ENCODE measurements around the gene RAD1. TPM values are rescaled to one million over a fixed set of nuclear protein-coding genes. Genes with fewer than 3 reads are reported as not detected.
"Not testable (repeated sequence)": the region's sequence is repeated elsewhere in the genome, so short reads cannot be mapped to it uniquely, and the experiment has no call there.

RAD1 gene, protein sequence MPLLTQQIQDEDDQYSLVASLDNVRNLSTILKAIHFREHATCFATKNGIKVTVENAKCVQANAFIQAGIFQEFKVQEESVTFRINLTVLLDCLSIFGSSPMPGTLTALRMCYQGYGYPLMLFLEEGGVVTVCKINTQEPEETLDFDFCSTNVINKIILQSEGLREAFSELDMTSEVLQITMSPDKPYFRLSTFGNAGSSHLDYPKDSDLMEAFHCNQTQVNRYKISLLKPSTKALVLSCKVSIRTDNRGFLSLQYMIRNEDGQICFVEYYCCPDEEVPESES
- 38.0 and 38.1 TPM in 2 replicates for total RNA-seq (2014; rRNA removed; shearing (Covaris generic))
- 17.4 and 23.1 TPM in 2 replicates for polyA plus RNA-seq (2014; cell fraction: nucleus; rRNA removed)

DNA sequence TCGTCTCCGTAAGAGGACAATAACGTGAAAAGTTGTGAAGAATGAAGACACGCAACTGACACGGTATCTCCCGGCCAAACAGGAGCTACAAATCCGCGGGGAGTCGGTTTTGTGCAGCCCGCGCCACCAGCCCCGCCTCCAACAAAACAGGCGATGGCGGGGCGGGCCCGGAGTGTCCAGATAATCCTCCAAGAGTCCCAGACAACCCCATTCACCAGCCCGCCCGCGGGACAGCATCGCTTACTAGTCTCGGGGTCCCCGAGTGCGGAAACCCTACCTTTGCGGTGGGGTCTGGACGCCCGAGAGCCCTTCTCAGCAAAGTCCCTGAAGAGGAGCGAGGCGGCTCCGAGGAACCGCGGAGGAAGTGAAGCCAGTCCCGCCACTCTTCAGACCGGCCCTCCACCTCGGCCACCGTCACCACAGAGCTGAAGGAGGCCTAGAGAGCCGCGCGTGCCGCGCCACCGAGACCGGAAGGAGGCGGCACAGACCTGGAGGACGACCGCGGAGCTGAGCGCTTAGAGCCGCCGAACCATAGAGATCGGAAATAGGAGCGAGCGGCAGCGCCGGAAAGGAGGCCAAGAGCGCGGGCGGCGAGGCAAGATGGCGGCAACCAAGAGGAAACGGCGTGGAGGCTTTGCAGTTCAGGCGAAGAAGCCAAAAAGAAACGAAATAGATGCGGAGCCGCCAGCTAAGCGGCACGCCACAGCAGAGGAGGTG lies at the start of gene RAD1, which contains the start of gene BRIX1:
Gene RAD1, minus strand, starts transcription at position 366 of the 717 bp plus-strand sequence. CDS start 612 bp downstream, outside the sequence.
Gene BRIX1, plus strand, starts transcription at position 573 of the 717 bp plus-strand sequence. Its CDS starts 28 bp downstream, at position 601.
- peak; percentile 95 for DNase-seq (ENCODE audit: extremely low read depth, low read depth)

DNA sequence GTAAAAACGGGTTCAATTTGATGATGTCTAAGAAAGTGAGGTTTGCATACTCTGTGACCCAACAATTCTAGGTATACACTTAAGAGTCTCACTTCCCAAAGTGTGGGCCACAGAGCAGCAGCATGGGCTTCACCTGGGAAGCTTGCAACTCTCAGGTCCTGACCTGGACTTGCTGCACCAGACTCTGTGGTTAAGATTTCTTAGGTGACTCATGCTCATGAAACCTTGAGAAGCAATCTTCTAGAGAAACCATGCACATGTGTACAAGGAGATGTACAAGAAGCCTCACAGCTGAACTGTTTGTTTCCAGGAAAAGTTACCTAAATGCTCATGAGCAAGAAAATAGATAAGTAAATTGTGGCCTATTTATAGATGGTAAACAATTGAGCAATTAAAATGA lies 44.0 kb upstream of the RAD1 start:
- DNase-seq (ENCODE audit: extremely low read depth, low read depth): no peak

- peak; percentile 24 for DNase-seq (ENCODE audit: extremely low read depth, low read depth)
Observed at GRCh38 chr5:34957857-34958690, 42.8 kb upstream of the RAD1 start.

GRCh38 chr5:34957321-34957720 lies 42.0 kb upstream of the RAD1 start:
- no peak for DNase-seq (ENCODE audit: extremely low read depth, low read depth)

GRCh38 chr5:34944460-34945047 lies 29.2 kb upstream of the RAD1 start:
- no peak for DNase-seq (ENCODE audit: extremely low read depth, low read depth)

DNA sequence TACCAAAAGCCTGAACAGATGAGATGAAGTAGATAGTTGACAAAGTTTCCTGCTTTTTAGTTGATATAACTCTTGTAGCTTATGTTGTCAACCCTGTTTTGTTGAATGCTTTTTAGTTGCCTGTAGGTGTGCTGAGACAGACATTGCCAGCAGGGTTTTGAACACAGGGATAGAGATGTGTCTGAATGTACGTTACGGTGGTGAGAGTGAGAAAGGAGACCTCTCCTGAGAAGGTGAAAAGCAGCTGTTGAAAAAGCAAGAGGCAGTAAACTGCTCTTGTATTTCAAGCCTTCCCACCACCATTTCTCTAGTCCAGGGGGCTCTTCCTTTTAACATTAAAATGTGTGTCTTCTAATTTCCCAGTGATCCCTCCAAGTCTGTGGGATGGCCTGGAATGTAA lies 28.7 kb upstream of the RAD1 start:
- DNase-seq (ENCODE audit: extremely low read depth, low read depth): no peak

GRCh38 chr5:34941936-34942335 lies 26.6 kb upstream of the RAD1 start:
- no peak for DNase-seq (ENCODE audit: extremely low read depth, low read depth)

DNA sequence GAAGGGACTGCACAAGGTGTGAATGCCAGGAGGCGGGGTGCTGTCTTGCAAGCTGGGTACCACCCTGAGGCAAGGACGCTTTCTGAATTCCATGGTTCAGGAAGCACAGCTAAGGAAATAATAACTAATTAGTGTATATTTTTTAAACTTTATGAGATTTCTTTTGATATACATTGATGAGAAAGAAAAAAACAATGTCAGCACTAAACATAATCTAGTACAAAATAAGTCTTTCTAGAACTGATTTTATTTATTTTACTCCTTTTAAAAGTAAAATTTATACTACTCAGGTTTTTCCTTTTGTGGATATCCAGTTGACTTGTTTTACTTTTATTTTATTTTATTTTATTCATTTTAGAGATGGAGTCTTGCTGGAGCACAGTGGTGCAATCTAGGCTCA lies 17.6 kb upstream of the RAD1 start:
- no peak for DNase-seq (ENCODE audit: extremely low read depth, low read depth)

DNA sequence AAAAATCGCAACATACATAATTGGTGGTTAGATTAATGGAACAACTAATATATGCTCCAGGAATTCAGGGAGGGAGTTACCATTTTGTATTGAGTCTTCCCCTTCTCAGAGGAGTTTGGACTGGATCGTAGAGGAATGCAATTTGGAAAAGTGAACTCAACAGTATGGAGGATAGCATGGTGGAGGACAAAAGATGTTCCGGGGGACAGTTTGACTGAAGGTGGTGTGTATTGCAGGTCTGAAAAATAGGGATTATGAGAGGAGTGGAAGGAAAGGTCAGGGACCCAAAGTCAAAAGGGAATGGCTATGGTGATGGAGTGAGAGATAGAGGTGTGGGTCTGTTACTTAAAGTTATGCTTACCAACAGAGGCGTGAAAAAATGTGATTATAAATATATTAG lies 15.6 kb upstream of the RAD1 start:
- no peak for DNase-seq (ENCODE audit: extremely low read depth, low read depth)

DNA sequence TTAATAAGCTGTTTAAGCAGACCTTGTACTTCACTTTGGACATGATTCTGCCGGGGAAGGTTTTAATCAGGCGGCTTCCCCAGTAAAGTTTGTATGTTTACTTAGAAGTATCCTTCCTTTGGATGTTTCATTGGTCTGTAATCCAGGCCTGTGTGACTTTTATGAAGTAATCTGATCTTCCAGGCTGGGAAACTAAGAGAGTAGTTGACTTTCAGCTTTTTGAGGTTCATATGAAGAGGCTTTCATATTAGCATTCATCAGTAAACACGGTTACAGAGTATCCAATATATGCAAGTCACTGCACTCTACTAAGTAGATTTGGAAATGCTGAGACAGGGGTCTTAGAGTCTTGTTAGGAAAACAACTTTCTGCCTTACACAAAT lies 15.1 kb upstream of the RAD1 start:
- no peak for DNase-seq (ENCODE audit: extremely low read depth, low read depth)

DNA sequence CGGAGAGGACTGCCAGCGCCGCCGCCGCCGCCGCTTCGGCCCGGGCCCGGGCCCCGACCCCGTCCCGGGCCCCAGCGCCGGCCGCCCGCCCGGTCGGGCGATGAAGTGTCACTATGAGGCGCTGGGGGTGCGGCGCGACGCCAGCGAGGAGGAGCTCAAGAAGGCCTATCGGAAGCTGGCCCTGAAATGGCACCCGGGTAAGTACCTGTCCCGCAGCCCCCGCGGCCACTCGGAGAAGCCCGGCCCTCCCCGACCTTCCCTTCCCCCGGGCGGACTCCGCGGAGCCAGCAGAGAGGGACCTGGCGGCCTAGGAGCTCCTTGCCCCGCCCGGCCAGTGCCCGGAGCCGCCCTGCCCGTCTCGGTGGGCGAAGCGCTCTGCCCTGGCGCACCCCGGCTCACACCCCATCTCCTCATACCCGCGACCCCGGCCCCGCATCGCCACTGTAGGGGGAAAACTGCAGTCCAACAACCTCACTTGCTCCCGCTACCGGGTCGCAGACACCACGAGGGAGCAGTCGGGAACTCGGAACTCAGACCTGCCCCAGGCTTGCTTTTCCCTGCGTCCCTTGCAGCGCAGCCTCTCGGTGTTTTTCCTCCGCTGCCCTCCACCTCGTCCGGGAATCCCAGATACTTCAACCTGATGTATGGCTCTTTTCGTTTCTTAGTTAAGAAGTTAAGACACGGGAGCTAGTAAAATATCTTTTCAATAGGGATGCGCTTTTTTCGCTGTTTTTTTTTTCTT lies 14.6 kb upstream of the RAD1 start:
- peak; percentile 69 for DNase-seq (ENCODE audit: extremely low read depth, low read depth)

DNA sequence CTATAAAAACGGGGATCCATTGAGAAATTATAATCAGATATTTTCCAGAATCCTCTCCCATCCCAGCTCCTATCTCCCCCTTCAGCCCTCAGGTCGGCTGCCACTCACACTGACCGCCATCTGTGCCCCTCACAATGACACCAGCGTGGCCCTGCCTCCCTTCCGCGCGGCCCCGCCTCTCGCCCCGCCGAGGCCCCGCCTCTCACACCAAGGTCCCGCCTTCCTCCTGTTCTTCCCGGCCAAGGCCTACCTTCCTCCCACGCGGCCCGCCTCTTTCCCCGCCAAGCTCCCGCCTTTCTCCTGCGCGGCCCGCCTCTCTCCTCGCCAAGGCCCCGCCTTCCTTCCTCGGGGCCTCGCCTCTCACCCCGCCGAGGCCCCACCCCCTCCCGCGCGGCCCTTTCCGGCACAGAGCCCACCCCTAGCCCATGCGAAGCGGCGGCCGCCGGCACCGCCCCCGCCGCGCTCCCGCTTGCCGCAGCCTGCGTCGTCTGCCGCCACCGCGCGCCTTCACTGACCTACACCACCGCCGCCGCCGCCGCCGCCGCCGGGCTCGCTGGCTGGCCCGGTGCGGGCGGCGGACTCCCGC lies 13.9 kb upstream of the RAD1 start, which contains the start of gene DNAJC21:
Gene DNAJC21, plus strand, starts transcription at position 426 of the 586 bp plus-strand sequence. CDS start 261 bp downstream, outside the sequence.
- DNase-seq (ENCODE audit: extremely low read depth, low read depth): peak; percentile 97

DNA sequence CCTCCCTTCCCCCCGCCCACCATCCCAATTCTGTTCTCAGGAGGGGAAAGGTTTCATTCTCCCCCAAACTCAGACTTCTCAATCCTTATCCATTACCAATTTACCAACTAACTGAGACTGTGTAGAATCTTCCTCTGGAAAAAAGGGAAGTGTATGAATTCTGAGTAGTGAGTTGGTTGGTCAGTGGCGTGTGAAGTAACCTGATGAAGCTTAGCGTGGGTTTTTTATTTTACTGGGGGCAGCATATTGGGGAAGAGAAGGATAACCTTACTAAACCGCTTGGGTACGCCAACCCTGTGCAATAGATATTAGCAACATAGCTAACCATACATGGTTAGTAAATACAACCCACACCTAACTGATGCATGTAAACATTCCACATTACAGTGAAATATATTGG lies 13.0 kb upstream of the RAD1 start:
- no peak for DNase-seq (ENCODE audit: extremely low read depth, low read depth)

DNA sequence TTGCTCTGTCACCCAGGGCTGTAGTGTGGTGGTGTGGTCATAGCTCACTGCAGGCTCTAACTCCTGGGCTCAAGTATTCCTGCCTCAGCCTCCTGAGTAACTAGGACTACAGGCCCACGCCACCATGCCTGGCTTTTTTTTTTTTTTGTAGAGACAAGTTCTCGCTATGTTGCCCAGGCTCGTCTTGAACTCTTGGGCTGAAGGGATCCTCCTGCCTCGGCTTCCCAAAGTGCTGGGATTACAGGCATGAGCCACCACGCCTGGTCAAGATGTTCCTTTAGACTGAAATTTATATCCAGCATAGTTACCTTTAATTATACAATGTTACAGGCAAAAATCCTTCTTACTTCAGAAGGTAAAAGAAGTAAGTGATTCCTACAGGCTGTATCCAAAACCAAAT lies 12.5 kb upstream of the RAD1 start:
- DNase-seq (ENCODE audit: extremely low read depth, low read depth): no peak

DNA sequence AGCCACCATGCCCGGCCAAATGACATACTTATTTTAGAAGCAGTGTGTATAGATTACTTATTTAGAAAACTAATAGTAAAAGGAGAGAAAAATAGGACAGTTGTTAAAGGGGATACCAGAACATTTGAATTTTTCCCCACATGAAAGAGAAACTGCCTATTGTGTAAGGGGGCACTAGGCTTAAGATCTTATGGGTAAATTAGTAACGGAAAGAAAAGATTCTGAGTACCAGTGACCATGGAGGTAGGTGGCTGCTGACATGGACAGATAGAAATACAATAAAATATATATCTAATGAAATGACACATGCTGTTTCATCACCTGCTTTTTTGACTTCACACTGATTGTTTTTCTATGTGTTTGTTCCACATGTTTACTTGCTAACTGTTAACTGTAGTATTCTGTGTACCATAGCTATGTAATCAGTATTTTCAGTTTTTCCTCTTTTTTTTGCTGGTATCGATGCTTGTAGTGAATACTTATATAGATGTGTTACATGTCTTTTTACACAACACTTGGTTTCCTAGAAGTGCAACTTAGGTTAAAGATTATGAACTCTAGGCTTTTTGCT lies 11.1 kb upstream of the RAD1 start:
- DNase-seq (ENCODE audit: extremely low read depth, low read depth): no peak

GRCh38 chr5:34924462-34924765 lies 9.1 kb upstream of the RAD1 start:
- DNase-seq (ENCODE audit: extremely low read depth, low read depth): no peak

DNA sequence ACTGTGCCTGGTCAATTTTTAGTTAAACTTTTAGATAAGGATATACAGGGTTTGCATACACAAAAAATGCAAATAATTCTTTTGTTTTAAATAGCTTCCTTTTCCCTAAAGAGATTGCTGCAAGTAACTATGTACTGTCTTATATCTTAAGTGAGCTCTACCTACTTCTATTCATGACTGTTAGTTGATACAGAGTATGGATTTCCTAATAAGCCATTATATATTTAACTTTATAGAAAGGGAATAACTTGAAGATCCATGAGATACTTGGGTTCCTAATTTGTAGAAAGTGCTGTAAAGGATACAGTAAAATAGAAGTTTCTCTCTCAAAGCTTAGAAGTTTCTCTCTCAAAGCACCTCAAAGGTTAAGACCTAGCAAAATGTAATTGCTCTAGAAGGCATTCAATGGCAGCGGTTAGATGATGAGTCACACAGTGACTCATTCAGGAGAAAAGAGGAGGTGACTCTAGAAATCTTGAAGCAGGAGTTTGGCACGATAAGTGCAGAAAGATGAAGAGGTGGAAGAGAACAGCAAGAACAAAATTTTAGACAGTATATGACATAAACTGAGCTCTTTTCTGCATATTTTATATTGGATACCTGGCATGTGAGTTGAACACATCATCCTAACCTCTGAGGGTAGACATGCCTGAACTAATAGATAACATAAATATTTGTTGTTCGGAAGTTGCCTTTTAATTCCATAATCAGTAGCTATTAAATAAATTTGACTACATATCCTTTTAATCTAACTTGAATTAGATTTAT lies 8.6 kb upstream of the RAD1 start:
- DNase-seq (ENCODE audit: extremely low read depth, low read depth): peak; percentile 57

GRCh38 chr5:34923256-34923655 lies 8.0 kb upstream of the RAD1 start:
- not testable (repeated sequence) for DNase-seq (ENCODE audit: extremely low read depth, low read depth)

- DNase-seq (ENCODE audit: extremely low read depth, low read depth): no peak
Observed at GRCh38 chr5:34919077-34919476, 3.8 kb upstream of the RAD1 start.

All from NCI-H460 (cell line).